OCI-LY3 (cell line): ENCODE measurements around the gene DOCK10.

Source experiments
- CTCF ChIP-seq: fragments of 200-600, 300-600 bp; sonication (generic); IDR thresholded peaks from 2 replicates; pipeline ENCODE4 v1.5.1; 2014; ENCODE audit warnings: antibody characterized with exemption, low read length, low read depth
- EZH2phosphoT487 ChIP-seq: fragments of 200-600 bp; shearing (Covaris generic); IDR thresholded peaks from 2 replicates; pipeline ENCODE4 v1.6.1; 2018; ENCODE audit warnings: antibody characterized with exemption, mixed run types, low read depth

GRCh38 chr2:224843141-224843540 is 199.1 kb downstream of the DOCK10 start:
- TF ChIP-seq CTCF, result no peak
- TF ChIP-seq EZH2phosphoT487, result no peak
